SHP77 treated with DMSO at 0.1 percent for 48 hours (cell line): ENCODE measurements around the gene C6orf136.
"Not testable (repeated sequence)": the region's sequence is repeated elsewhere in the genome, so short reads cannot be mapped to it uniquely, and the experiment has no call there.

Experiments
- DNase-seq: peaks from one replicate; lab custom pipeline; 2025; lab: John Stamatoyannopoulos, UW

C6orf136 gene

DNA sequence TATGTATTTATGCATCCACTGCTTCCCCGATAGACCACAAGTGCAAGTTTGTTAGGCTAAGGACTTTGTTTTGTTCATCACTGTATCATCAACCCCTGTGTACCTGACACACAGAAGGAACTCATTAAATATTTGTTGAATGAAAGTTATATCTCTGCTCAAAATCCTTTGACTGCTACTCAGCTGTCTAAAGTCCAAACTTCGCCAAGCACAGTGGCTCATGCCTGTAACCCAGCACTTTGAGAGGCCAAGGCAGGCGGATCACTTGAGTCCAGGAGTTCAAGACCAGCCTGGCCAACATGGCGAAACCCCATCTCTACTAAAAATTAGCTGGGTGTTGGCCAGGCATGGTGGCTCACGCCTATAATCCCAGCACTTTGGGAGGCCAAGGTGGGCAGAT is 11.0 kb downstream of the C6orf136 start:
- not testable (repeated sequence) for DNase-seq

GRCh38 chr6:30664994-30665767 is 18.2 kb downstream of the C6orf136 start:
- no peak for DNase-seq

GRCh38 chr6:30666300-30666699 is 19.4 kb downstream of the C6orf136 start:
- not testable (repeated sequence) for DNase-seq

DNA sequence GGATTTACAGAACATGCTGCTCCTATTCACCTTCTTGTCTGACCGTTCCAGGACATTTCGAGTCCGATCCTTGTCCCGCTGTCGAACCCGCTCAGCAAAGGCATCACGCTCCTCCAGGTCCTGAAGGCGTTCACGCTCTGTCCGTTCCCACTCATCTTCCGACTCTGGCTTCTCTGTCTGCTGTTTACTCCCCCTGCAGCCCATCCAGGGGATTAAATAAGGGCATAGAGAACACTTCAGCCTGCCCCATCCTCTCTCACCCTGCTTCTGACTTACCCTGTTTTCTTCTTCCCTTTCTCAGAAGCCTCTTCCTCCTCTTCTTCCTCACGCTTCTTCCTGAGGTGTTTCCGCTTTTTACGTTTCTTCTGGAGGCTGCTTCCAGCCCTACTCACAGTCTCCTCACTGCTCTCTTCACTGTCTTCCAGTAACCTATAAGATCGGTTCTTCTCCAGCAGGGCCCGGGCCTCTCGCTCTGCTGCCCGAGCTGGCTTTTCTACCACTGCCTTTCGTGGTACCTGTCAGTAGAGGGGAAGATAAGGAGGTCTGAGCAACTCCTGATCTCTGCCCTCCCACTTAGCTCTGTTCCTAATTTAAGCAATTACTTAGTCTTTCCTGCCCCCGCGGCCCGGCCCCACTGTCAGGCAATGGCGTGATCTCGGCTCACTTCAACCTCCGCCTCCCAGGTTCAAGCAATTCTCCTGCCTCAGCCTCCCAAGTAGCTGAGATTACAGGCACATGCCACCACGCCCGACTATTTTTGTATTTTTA is 24.0 kb downstream of the C6orf136 start:
- DNase-seq = no peak

GRCh38 chr6:30672445-30673253 is 25.7 kb downstream of the C6orf136 start, which contains the start of gene DHX16:
Gene DHX16 (minus strand): TSS chr6:30673006. CDS start chr6:30672841, 165 bp downstream.
- peak; percentile 95 for DNase-seq

DNA sequence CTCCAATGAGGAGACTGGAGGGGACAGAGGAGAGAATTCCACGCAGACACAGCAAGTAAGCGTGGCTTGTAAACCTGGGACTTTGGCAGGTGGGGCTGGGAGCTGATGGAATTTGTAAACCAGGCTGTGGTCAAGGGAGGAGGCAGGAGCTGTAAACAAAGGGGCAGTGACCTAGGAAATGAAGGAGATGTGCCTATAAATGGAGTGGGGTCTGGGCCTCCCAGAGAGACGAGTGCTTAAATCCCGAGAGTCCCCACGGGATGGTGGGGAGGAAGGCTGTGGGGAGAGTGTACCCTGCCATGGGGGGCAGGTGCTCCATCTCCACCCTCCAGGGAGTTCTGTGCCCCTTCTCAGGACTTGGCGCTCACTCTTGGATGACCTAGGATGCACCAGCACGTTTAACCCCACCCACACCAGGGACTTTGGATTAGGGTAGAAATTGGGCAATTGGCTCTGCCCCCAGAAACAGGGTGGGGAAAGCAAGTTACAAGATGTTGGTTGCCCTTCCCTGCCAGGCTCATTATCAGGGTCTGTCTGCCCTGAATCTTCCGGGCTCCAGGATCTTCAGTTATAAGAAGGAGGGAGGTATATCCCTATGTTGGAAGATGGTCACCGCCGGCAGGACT is 29.8 kb downstream of the C6orf136 start:
- DNase-seq = no peak

DNA sequence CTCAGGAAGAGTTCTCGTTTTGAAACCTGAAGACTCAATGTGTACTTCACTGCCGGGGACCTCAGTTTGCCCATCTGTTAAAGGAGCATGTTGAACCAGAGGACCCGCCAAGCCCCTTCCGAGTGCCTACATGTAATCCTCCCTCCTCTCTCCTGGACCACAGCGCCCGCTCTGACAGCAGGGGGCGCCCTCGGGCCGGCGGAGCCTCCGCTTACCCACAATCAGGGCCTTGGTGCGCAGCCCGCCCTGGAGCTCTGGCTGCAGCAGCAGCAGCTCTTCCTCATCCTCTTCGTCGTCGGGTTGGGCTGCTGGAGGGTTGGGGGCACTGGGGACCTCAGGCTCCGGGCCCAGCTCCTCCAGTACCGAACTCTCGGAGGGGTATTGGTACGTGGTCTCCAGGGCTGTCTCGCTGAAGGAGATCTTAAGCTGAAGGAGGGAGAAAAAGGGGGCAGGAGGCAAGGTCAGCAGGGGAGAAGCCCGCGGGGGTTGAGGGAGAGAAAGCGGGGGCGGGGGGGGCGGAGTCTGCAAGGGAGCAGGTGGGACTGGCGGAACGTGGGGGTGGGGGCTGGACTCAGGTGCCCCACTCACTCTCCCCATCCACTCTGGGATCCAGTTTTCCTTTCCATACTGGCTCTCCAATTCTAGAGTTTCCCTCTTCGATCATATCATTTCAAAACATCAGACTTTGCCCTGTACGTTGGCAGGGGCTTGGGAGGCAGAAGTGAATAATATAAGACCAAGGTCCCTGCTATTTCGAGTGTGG is 32.2 kb downstream of the C6orf136 start:
- peak; percentile 44 for DNase-seq

GRCh38 chr6:30679765-30680535 is 33.0 kb downstream of the C6orf136 start:
- no peak for DNase-seq

- DNase-seq = no peak
Observed at GRCh38 chr6:30681766-30682142, 34.8 kb downstream of the C6orf136 start.

- DNase-seq = no peak
Observed at GRCh38 chr6:30682143-30683117, 35.5 kb downstream of the C6orf136 start.

GRCh38 chr6:30683183-30683979 is 36.4 kb downstream of the C6orf136 start:
- DNase-seq = no peak

DNA sequence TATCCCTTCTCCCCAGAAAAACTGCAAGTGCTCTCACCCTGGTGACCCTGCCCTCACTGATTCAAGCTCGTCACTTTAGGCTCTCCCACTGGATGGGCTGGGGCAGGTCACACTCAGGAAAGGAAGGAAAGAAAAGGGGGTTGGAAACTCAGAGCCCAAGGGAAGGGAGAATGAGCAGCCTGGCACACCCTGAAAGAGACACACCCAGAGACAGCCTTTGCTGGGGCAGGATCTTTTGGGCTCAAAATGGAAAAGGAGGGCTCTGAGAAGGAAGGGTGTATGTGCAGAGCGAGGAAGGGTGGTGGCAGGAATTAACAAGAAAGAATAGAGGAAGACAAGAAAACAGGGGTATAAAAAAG is 37.0 kb downstream of the C6orf136 start:
- DNase-seq = no peak

DNA sequence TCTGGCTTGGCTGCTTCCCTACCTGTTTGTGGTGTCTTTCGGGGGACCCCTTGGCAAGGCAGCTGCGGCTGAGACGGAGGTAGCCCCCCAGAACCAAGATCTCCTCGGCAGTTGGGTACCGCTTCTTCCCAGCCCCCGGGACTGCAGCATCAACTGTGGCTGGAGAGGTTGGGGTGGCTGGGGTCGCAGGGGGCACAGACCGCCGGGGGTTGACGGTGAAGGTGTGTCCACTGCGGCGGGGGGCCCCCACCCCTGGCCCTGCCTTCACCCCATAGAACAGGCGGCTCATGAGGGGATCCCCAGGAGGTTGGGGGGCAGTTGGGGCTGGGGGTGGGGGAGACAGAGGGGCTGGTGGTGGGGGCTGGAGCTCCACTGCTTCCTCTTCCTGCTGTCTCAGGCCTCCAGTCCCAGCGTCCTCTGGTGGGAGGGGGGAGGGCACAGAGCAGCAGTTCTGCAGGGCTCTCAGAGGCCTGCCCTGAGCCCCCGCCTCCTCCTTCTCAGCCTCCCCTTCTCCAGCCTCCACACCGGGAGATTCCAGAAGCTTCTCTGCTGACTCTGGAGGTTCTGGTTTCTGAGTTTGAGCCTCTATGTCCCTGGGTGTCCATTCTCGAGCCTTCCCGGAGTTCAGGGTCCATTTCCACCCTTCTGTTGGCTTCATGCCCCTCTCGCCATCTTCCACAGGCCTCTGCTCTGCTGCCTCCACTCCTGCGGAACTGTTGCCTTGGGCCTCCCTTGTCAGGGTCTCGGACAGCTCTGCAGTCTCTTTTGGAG is 37.6 kb downstream of the C6orf136 start:
- no peak for DNase-seq

- DNase-seq = no peak
Observed at GRCh38 chr6:30685157-30686008, 38.5 kb downstream of the C6orf136 start.

GRCh38 chr6:30686009-30686907 is 39.3 kb downstream of the C6orf136 start, which contains the start of gene PPP1R18:
Gene PPP1R18 (minus strand): TSS chr6:30686645. CDS start chr6:30686018, 627 bp downstream.
- DNase-seq = no peak
